Trophoblast cell (in vitro differentiated cells and primary cell): ENCODE data around the gene USH1C.

Experiments
- DNase-seq, 2 donors: peaks; one replicate each; pipeline ENCODE4 v3.0.0-alpha.2; 2016
- H2AFZ ChIP-seq: 2 replicates; pipeline ENCODE4 v1.6.1; 2013; ENCODE audit warnings: low read length, moderate library complexity, mild to moderate bottlenecking; ENCODE audit not compliant: insufficient read depth, poor library complexity
- H2AK5ac ChIP-seq: 2 replicates; pipeline ENCODE4 v1.6.1; 2013; ENCODE audit warnings: mild to moderate bottlenecking, low read length
- H2BK120ac ChIP-seq: 2 replicates; pipeline ENCODE4 v1.6.1; 2013; ENCODE audit warnings: low read length, mild to moderate bottlenecking, moderate library complexity; ENCODE audit not compliant: insufficient read depth, poor library complexity
- H2BK12ac ChIP-seq: 2 replicates; pipeline ENCODE4 v1.6.1; 2013; ENCODE audit warnings: mild to moderate bottlenecking, low read length, moderate library complexity
- H2BK5ac ChIP-seq: 2 replicates; pipeline ENCODE4 v1.6.1; 2013; ENCODE audit warnings: low read length, low read depth, moderate library complexity, mild to moderate bottlenecking; ENCODE audit not compliant: poor library complexity
- H3K14ac ChIP-seq: 2 replicates; pipeline ENCODE4 v1.6.1; 2013; ENCODE audit warnings: mild to moderate bottlenecking, low read length
- H3K18ac ChIP-seq: 2 replicates; pipeline ENCODE4 v1.6.1; 2013; ENCODE audit warnings: mild to moderate bottlenecking, low read length
- H3K23ac ChIP-seq: 2 replicates; pipeline ENCODE4 v1.6.1; 2013; ENCODE audit warnings: low read length
- H3K27ac ChIP-seq: 2 replicates; pipeline ENCODE4 v1.5.1; 2013; ENCODE audit warnings: low read depth, mild to moderate bottlenecking, inconsistent platforms, low read length, moderate library complexity
- H3K27me3 ChIP-seq: 2 replicates; pipeline ENCODE4 v1.6.1; 2013; ENCODE audit warnings: inconsistent platforms, mild to moderate bottlenecking, low read length, moderate library complexity; ENCODE audit not compliant: insufficient read depth
- H3K36me3 ChIP-seq, 2 experiments: 1 replicate in 1 of 2; 2 replicates in 1 of 2; pipeline ENCODE4 v1.6.1; 2013; ENCODE audit warnings: low read length in 2 of 2, mild to moderate bottlenecking in 2 of 2, moderate library complexity in 1 of 2; ENCODE audit not compliant: insufficient read depth in 2 of 2, control insufficient read depth in 1 of 2
- H3K4ac ChIP-seq: 2 replicates; pipeline ENCODE4 v1.6.1; 2013; ENCODE audit warnings: low read depth, mild to moderate bottlenecking, low read length, moderate library complexity
- H3K4me1 ChIP-seq, 2 experiments: 1 replicate in 1 of 2; 2 replicates in 1 of 2; pipeline ENCODE4 v1.6.1; 2013; ENCODE audit warnings: low read length in 2 of 2, mild to moderate bottlenecking in 2 of 2, moderate library complexity in 1 of 2; ENCODE audit not compliant: insufficient read depth in 2 of 2, control insufficient read depth in 1 of 2
- H3K4me2 ChIP-seq: 2 replicates; pipeline ENCODE4 v1.6.1; 2013; ENCODE audit warnings: inconsistent platforms, mild to moderate bottlenecking, low read length, moderate library complexity
- H3K4me3 ChIP-seq: 2 replicates; pipeline ENCODE4 v1.5.1; 2013; ENCODE audit warnings: mild to moderate bottlenecking, low read depth, low read length, inconsistent platforms
- H3K79me1 ChIP-seq: one replicate; pipeline ENCODE4 v1.6.1; 2013; ENCODE audit warnings: low read length
- H3K79me2 ChIP-seq: 2 replicates; pipeline ENCODE4 v1.6.1; 2013; ENCODE audit warnings: low read length, mild to moderate bottlenecking; ENCODE audit not compliant: control insufficient read depth, insufficient read depth, poor library complexity
- H3K9ac ChIP-seq: 2 replicates; pipeline ENCODE4 v1.6.1; 2013; ENCODE audit warnings: mild to moderate bottlenecking, low read length
- H3K9me3 ChIP-seq: 2 replicates; pipeline ENCODE4 v1.6.1; 2013; ENCODE audit warnings: low read depth, mild to moderate bottlenecking, control low read depth, inconsistent platforms, low read length; ENCODE audit not compliant: insufficient read depth
- H4K12ac ChIP-seq: 2 replicates; pipeline ENCODE4 v1.6.1; 2013; ENCODE audit warnings: low read depth, mild to moderate bottlenecking, low read length, moderate library complexity
- H4K8ac ChIP-seq: 2 replicates; pipeline ENCODE4 v1.6.1; 2013; ENCODE audit warnings: low read depth, mild to moderate bottlenecking, low read length, moderate library complexity
- H4K91ac ChIP-seq: one replicate; pipeline ENCODE4 v1.6.1; 2013; ENCODE audit warnings: low read depth, mild to moderate bottlenecking, low read length, moderate library complexity
- WGBS: extraction: QIAGEN DNeasy Blood & Tissue Kit; methylation state at CpG from one replicate; pipeline ENCODE4 v1.1.7; 2013; ENCODE audit warnings: missing lambda C conversion rate; ENCODE audit not compliant: insufficient read length, insufficient coverage; ENCODE audit errors: extremely low coverage; 5-methylcytosine and 5-hydroxymethylcytosine counted together

The USH1C gene

DNA sequence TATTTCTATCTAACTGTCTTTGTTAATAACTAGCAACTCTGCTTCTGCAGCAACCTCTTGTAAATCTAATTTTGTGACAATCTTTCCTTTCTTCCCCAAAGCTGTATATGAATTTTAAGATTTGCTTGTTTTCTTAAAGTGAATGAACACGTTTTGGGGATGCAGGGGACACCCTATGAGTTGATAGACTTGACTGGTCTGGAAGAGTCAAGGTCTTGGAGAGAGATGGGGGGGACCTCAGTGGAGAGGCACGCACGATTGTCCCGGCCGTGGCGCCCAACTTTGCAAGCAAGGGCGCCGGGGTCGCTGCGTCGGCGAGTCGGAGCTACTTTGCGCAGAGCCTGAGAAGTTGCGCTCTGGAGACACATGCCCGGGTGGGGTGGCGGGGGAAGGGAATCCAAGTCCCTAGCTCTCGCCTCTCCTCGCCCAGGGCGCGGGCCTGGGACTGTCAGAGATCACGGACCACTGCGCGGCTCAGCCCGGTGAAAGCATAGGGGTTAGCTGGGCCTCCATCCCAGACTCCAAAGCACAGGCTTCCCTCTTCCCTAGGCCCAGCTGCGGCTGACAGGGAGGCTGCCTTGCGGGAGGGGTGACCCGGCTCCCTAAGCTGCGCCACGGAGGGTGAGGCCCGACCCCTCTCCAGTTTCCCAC lies 68.4 kb downstream of the USH1C start:
- H3K18ac ChIP-seq, result no peak overlapping the region
- H3K79me2 ChIP-seq, result no peaks in the 10 kb centered on the region
- no peak overlapping the region for H3K4ac ChIP-seq
- H3K36me3 ChIP-seq, result no peaks in the 10 kb centered on the region
- no peaks in the 10 kb centered on the region for H3K4me1 ChIP-seq
- no peak overlapping the region for H4K91ac ChIP-seq
- H4K12ac ChIP-seq, result no peak overlapping the region
- H4K8ac ChIP-seq, result no peak overlapping the region
- H3K4me2 ChIP-seq, result peak overlapping the region; percentile 63
- peaks cover 39% of the 10 kb centered on the region for H3K27me3 ChIP-seq
- H2AK5ac ChIP-seq, result no peak overlapping the region
- H2AFZ ChIP-seq, result no peak overlapping the region
- DNase-seq, result no peak
- H3K27ac ChIP-seq, result no peak overlapping the region
- no peak overlapping the region for H2BK12ac ChIP-seq
- H3K23ac ChIP-seq, result no peak overlapping the region
- peaks cover 9% of the 10 kb centered on the region for H3K9me3 ChIP-seq
- whole genome bisulfite sequencing, result no CpG with 5 or more reads among the region's 31 CpGs
- H3K14ac ChIP-seq, result no peak overlapping the region
- H2BK120ac ChIP-seq, result no peak overlapping the region
- no peak overlapping the region for H2BK5ac ChIP-seq
- no peak overlapping the region for H3K9ac ChIP-seq
- no peaks in the 10 kb centered on the region for H3K79me1 ChIP-seq
- no peak overlapping the region for H3K4me3 ChIP-seq

- no peak overlapping the region for H2BK12ac ChIP-seq
- H3K4me2 ChIP-seq, result no peak overlapping the region
- no peak overlapping the region for H2AFZ ChIP-seq
- no peak overlapping the region for H3K4me3 ChIP-seq
- no CpG with 5 or more reads among the region's 6 CpGs for WGBS
- no peak overlapping the region for H3K23ac ChIP-seq
- H4K8ac ChIP-seq, result no peak overlapping the region
- H4K91ac ChIP-seq, result no peak overlapping the region
- H3K27me3 ChIP-seq, result peaks cover 37% of the 10 kb centered on the region
- H3K9me3 ChIP-seq, result peaks cover 10% of the 10 kb centered on the region
- H2BK120ac ChIP-seq, result no peak overlapping the region
- no peak overlapping the region for H3K14ac ChIP-seq
- no peak overlapping the region for H3K27ac ChIP-seq
- no peak overlapping the region for H3K4ac ChIP-seq
- no peaks in the 10 kb centered on the region for H3K79me2 ChIP-seq
- no peaks in the 10 kb centered on the region for H3K4me1 ChIP-seq
- no peak overlapping the region for H3K9ac ChIP-seq
- no peak overlapping the region for H3K18ac ChIP-seq
- no peak overlapping the region for H2BK5ac ChIP-seq
- no peak overlapping the region for H4K12ac ChIP-seq
- H3K79me1 ChIP-seq, result no peaks in the 10 kb centered on the region
- no peaks in the 10 kb centered on the region for H3K36me3 ChIP-seq
- no peak for DNase-seq
- no peak overlapping the region for H2AK5ac ChIP-seq
Observed at GRCh38 chr11:17473071-17473744, 71.0 kb downstream of the USH1C start.

DNA sequence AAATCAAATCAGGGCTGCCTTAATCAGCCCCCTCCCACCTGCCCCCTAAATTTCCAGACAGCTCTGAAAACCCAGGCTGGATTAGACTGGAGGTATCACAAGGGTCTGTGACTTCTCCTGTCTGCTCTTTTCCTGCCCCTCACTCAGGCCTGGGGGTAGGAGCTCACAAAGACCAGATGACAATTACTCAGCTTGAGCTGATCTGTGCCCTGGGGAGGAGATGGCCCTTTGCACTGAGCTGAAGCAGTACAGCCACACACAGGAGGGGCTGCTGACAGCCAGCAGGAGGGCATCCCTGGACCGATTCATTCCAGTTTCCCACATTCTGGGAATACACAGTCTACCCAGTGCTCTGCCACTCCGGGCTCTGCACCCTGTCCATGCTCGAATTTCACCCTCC lies 71.7 kb downstream of the USH1C start:
- Histone ChIP-seq H2AK5ac (no peak overlapping the region), H3K4ac (no peak overlapping the region), H4K12ac (no peak overlapping the region), H3K14ac (no peak overlapping the region), H2BK120ac (no peak overlapping the region), H4K8ac (no peak overlapping the region), H2BK5ac (no peak overlapping the region), H3K9ac (peak overlapping the region; percentile 6), H3K79me2 (no peaks in the 10 kb centered on the region), H2BK12ac (no peak overlapping the region), H3K4me1 (no peaks in the 10 kb centered on the region), H3K36me3 (no peaks in the 10 kb centered on the region), H3K9me3 (peaks cover 10% of the 10 kb centered on the region), H3K4me3 (no peak overlapping the region), H3K27me3 (peaks cover 30% of the 10 kb centered on the region), H3K4me2 (no peak overlapping the region), H4K91ac (no peak overlapping the region), H2AFZ (no peak overlapping the region), H3K23ac (no peak overlapping the region), H3K18ac (no peak overlapping the region), H3K27ac (no peak overlapping the region), H3K79me1 (no peaks in the 10 kb centered on the region)
- WGBS, result no CpG with 5 or more reads among the region's 3 CpGs
- no peak for DNase-seq

DNA sequence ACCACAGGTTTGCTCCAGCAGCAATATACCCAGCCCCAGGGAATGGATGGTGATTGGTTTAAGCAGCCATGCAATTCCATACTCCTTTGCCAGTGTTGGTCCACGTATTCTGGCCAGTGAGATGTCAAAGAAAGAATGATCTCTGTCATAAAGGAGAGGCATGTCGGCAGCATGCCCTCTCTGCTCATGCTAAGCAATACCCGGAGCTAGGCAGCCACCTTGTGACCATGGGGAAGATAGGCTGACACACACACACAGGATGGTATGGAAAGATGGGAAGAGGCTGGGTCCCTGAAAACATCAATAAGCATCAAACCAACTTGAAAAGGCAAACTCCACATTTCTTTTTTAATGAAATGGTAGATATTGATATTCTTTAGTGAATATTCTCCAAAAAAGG lies 72.7 kb downstream of the USH1C start:
- H2BK5ac ChIP-seq, result no peak overlapping the region
- WGBS, result no CpG with 5 or more reads among the region's 3 CpGs

More for the DNA sequence above, 72.7 kb downstream of the USH1C start:
- no peak overlapping the region for H2AFZ ChIP-seq
- H2BK12ac ChIP-seq, result no peak overlapping the region
- H2AK5ac ChIP-seq, result no peak overlapping the region
- H3K4me1 ChIP-seq, result no peaks in the 10 kb centered on the region
- H3K23ac ChIP-seq, result no peak overlapping the region
- no peak overlapping the region for H4K12ac ChIP-seq
- H3K9ac ChIP-seq, result no peak overlapping the region
- H3K4me2 ChIP-seq, result no peak overlapping the region
- DNase-seq, result no peak
- no peak overlapping the region for H3K27ac ChIP-seq
- no peak overlapping the region for H4K8ac ChIP-seq
- H2BK120ac ChIP-seq, result no peak overlapping the region
- H3K79me2 ChIP-seq, result no peaks in the 10 kb centered on the region
- H3K79me1 ChIP-seq, result no peaks in the 10 kb centered on the region
- no peak overlapping the region for H4K91ac ChIP-seq
- no peak overlapping the region for H3K14ac ChIP-seq
- H3K4me3 ChIP-seq, result no peak overlapping the region
- H3K4ac ChIP-seq, result no peak overlapping the region
- H3K18ac ChIP-seq, result no peak overlapping the region
- H3K9me3 ChIP-seq, result peaks cover 6% of the 10 kb centered on the region
- peaks cover 22% of the 10 kb centered on the region for H3K27me3 ChIP-seq
- H3K36me3 ChIP-seq, result no peaks in the 10 kb centered on the region
